Nephron progenitor cell (in vitro differentiated cells): ENCODE data around the gene ROS1.

Experiments
- DNase-seq: peaks from one replicate; pipeline ENCODE4 v3.0.0; 2021
- H3K27ac Mint-ChIP-seq: 2 replicates; pipeline ENCODE4 v1.8.0; 2021; ENCODE audit warnings: mild to moderate bottlenecking, moderate library complexity, mixed read lengths
- H3K27me3 Mint-ChIP-seq: 2 replicates; pipeline ENCODE4 v1.8.0; 2021; ENCODE audit warnings: mild to moderate bottlenecking, low read depth, mixed read lengths; ENCODE audit not compliant: poor library complexity
- H3K36me3 Mint-ChIP-seq: 2 replicates; pipeline ENCODE4 v1.8.0; 2021; ENCODE audit warnings: low read depth, mixed read lengths
- H3K4me1 Mint-ChIP-seq: 2 replicates; pipeline ENCODE4 v1.8.0; 2021; ENCODE audit warnings: mixed read lengths
- H3K4me3 Mint-ChIP-seq: 2 replicates; pipeline ENCODE4 v1.8.0; 2021; ENCODE audit warnings: mild to moderate bottlenecking, moderate library complexity, mixed read lengths
- H3K9me3 Mint-ChIP-seq: 2 replicates; pipeline ENCODE4 v1.8.0; 2021; ENCODE audit warnings: mild to moderate bottlenecking, moderate library complexity, mixed read lengths
- CTCF ChIP-seq: fragments of 200-600 bp; sonication (generic); IDR thresholded peaks from 2 replicates; pipeline ENCODE4 v1.5.0; 2021; ENCODE audit warnings: antibody characterized with exemption

The ROS1 gene

DNA sequence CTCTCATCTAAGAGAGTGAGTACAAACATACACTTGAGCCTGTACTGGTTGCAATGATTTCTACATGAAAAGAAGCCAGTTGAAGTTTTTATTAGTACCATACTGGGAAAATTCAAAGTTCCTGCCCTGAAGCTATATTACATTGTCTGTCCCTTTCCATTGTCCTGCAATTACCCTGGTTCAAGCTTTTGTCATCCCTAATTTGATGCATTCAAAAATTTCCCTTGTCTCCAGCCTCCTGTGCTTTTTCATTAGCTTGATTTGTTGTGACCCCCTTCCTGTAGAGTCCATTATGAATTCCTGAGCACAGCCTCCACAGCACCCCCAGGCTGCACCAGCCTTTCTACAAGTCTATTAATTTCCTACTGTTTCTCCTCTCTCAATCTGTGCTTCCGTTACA, 114.0 kb downstream of the ROS1 start:
- H3K4me1 Mint-ChIP-seq, result no peaks in the 10 kb centered on the region
- H3K27me3 Mint-ChIP-seq, result peaks cover 5% of the 10 kb centered on the region
- no peaks in the 10 kb centered on the region for H3K9me3 Mint-ChIP-seq
- H3K27ac Mint-ChIP-seq, result no peak overlapping the region
- H3K36me3 Mint-ChIP-seq, result no peaks in the 10 kb centered on the region
- no peak overlapping the region for H3K4me3 Mint-ChIP-seq
- DNase-seq, result no peak
- no peak for TF ChIP-seq CTCF

DNA sequence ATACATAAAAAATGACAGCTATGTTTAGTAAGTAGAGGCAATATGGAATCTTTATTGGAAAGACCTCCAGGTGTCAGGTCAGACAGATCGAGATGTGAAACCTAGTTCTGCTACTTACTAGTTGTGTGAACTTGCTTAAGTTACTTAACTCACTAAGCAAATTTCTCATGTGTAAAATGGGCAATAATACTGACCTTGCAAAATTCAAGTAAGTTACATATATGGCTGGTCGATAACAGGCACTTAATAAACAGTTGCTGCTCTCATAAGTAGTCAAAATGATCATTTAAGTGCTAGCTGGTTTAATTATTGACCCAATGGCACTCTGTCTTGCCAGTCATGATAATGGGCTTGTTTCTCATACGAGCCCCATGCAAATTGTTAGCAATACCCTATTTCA, 114.4 kb downstream of the ROS1 start:
- Mint-ChIP-seq H3K27me3 (peaks cover 5% of the 10 kb centered on the region), H3K36me3 (no peaks in the 10 kb centered on the region), H3K4me1 (no peaks in the 10 kb centered on the region), H3K4me3 (no peak overlapping the region), H3K27ac (no peak overlapping the region), H3K9me3 (no peaks in the 10 kb centered on the region)
- no peak for TF ChIP-seq CTCF
- DNase-seq, result no peak

- no peak overlapping the region for H3K27ac Mint-ChIP-seq
- no peaks in the 10 kb centered on the region for H3K9me3 Mint-ChIP-seq
- no peaks in the 10 kb centered on the region for H3K4me1 Mint-ChIP-seq
- H3K4me3 Mint-ChIP-seq, result no peak overlapping the region
- peaks cover 2% of the 10 kb centered on the region for H3K27me3 Mint-ChIP-seq
- DNase-seq, result no peak
- TF ChIP-seq CTCF, result no peak
- H3K36me3 Mint-ChIP-seq, result no peaks in the 10 kb centered on the region
These were observed 116.1 kb downstream of the ROS1 start for GRCh38 chr6:117309611-117310010.

GRCh38 chr6:117309069-117309468, 116.7 kb downstream of the ROS1 start:
- H3K27me3 Mint-ChIP-seq, result peaks cover 2% of the 10 kb centered on the region

GRCh38 chr6:117307655-117308054, 118.1 kb downstream of the ROS1 start:
- Mint-ChIP-seq H3K27me3 (no peaks in the 10 kb centered on the region), H3K36me3 (no peaks in the 10 kb centered on the region), H3K4me3 (no peak overlapping the region), H3K27ac (no peak overlapping the region), H3K4me1 (no peaks in the 10 kb centered on the region), H3K9me3 (no peaks in the 10 kb centered on the region)
- TF ChIP-seq CTCF, result no peak
- DNase-seq, result no peak

More at GRCh38 chr6:117309069-117309468, 116.7 kb downstream of the ROS1 start:
- H3K4me1 Mint-ChIP-seq, result no peaks in the 10 kb centered on the region
- no peak for TF ChIP-seq CTCF
- no peaks in the 10 kb centered on the region for H3K9me3 Mint-ChIP-seq
- no peak overlapping the region for H3K4me3 Mint-ChIP-seq
- no peak for DNase-seq
- H3K36me3 Mint-ChIP-seq, result no peaks in the 10 kb centered on the region
- no peak overlapping the region for H3K27ac Mint-ChIP-seq

GRCh38 chr6:117306227-117306790, 119.4 kb downstream of the ROS1 start:
- Mint-ChIP-seq H3K36me3 (no peaks in the 10 kb centered on the region), H3K9me3 (no peaks in the 10 kb centered on the region), H3K27ac (no peak overlapping the region), H3K4me1 (no peaks in the 10 kb centered on the region), H3K27me3 (peaks cover 3% of the 10 kb centered on the region), H3K4me3 (no peak overlapping the region)
- no peak for DNase-seq
- no peak for TF ChIP-seq CTCF
